GM12864 (cell line): ENCODE data around the gene ATP2B1.

ENCODE experiments used
- DNase-seq: peaks from one replicate; pipeline ENCODE4 v3.0.0-alpha.2; 2011; ENCODE audit warnings: low read depth
- H3K4me3 ChIP-seq: 2 replicates; pipeline ENCODE4 v1.5.1; 2011; ENCODE audit warnings: mild to moderate bottlenecking, low read depth, low read length, control low read depth
- TF ChIP-seq, protein P1 (sequence below): IDR thresholded peaks from 2 replicates; pipeline ENCODE4 v1.5.1; 2011; ENCODE audit warnings: low read depth, mild to moderate bottlenecking, moderate library complexity, low read length, control low read depth, inconsistent platforms; ENCODE audit errors: missing control alignments

ATP2B1 gene

DNA sequence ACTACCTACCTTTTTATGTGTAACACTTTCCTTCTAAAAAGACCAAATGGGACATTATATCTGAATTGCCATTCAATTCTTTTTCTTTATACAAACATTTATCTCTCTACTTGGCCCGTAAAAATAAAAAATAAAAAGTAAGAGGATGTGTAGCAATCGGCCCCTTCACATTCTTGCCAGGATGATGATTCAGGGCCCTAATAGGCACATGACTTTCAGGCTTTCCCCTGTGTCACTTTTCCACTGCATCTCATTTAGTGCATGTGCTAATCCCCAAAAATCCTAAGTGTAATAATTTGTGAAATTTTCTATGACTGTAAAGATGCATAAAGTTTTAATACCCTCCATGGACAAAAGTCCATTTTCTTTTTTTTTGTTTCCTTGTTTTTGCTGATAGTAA lies 23.0 kb upstream of the ATP2B1 start:
- H3K4me3 ChIP-seq = no peak overlapping the region
- no peak for DNase-seq
- TF ChIP-seq, protein P1, sequence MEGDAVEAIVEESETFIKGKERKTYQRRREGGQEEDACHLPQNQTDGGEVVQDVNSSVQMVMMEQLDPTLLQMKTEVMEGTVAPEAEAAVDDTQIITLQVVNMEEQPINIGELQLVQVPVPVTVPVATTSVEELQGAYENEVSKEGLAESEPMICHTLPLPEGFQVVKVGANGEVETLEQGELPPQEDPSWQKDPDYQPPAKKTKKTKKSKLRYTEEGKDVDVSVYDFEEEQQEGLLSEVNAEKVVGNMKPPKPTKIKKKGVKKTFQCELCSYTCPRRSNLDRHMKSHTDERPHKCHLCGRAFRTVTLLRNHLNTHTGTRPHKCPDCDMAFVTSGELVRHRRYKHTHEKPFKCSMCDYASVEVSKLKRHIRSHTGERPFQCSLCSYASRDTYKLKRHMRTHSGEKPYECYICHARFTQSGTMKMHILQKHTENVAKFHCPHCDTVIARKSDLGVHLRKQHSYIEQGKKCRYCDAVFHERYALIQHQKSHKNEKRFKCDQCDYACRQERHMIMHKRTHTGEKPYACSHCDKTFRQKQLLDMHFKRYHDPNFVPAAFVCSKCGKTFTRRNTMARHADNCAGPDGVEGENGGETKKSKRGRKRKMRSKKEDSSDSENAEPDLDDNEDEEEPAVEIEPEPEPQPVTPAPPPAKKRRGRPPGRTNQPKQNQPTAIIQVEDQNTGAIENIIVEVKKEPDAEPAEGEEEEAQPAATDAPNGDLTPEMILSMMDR = no peak

DNA sequence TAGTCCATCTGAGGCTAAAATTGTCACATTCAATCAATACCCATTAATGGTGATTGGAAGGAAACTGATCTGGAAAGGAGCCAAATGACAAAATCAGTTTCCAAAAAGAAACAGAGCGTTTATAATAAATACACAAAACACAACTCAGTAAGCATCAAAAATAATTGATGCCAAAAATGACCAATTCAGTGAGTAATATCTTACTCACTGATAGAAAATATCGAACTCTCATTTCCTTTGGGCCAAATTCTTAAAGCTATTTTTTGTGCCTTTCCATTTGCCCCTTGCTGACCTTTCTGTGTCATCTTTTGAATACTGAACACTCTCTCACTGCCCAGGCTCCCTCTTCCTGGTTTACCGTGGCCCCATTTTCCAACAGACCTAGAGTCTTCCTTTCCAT lies 22.5 kb upstream of the ATP2B1 start:
- no peak for DNase-seq
- H3K4me3 ChIP-seq = no peak overlapping the region
- TF ChIP-seq, protein P1 = no peak

DNA sequence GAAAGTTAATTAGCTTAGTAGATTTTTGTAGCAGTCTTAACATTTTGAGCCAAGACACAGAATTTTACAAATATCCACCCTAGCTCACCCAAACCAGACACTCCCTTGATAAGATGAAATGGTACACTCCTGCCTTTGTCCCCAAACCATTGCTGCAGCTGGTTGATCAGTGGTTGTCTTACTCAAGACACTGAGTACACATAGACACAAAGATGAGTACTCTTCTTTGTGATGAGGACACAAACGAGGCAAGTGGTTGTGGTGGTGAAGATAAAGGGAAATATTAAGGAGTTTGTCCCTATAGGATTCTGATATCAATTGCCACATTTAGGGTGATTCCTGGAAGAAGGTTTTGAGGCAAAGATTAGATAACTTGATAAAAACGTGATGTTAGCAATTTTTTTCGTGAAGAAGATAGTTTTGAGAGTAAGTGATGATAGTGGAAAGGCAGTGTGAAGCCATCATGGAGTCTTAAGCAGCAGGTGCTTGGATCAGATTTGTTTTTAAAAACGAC lies 21.4 kb upstream of the ATP2B1 start:
- no peak overlapping the region for H3K4me3 ChIP-seq
- DNase-seq = no peak
- TF ChIP-seq, protein P1 = no peak

DNA sequence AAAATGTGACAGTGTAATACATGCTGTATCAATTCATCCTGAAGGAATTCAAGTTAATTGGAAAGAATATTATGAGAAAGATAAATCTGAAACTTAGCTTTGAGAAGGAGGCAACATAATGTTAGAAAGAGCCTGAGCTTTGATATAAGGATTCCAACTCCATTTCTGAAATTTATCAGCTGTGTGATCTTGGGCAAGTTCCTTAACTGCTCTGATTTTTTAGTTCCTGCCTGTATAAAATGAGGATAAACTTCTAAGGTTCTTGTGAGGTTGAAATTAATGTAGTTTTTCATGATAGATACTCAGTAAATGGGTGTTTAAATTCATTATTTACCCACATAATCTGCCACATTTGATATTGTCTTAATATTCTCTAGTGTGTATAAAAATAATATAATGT lies 14.6 kb upstream of the ATP2B1 start:
- DNase-seq = no peak
- H3K4me3 ChIP-seq = no peak overlapping the region
- TF ChIP-seq, protein P1 = no peak

DNA sequence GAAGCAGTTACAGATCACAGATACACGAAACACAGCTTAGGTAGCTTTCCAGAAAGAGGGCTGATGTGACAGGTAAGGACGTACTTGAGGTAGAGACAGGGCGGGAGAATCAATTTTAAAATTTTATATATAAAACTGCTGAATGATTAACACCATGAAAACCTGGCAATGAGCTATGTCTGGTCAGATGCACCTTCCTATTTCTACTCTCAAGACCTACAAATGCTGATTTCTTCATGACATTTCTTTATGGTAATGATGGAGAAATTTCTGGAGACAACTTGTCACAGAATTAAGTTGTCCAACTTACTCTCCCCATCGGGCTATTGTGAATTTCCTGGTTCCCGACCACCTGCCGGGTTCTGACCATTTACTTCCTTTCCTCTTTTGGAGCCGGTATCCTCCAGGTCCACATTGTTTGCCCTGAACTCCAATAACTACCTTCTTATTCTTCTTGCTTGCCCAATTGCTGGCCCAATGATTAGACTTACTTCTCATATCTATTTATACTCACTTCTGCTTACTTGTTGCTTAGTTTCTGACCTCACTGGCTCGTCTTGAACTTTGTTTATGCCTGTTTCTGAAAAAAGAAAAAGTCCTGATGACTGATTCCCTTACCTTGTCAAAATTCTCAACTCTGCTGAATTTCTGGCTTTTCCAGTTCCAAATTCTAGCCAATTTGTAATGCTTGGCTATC lies 12.8 kb upstream of the ATP2B1 start:
- TF ChIP-seq, protein P1 = no peak
- H3K4me3 ChIP-seq = no peak overlapping the region; the same call in 1 of the 2 replicates
- DNase-seq = peak; percentile 44

DNA sequence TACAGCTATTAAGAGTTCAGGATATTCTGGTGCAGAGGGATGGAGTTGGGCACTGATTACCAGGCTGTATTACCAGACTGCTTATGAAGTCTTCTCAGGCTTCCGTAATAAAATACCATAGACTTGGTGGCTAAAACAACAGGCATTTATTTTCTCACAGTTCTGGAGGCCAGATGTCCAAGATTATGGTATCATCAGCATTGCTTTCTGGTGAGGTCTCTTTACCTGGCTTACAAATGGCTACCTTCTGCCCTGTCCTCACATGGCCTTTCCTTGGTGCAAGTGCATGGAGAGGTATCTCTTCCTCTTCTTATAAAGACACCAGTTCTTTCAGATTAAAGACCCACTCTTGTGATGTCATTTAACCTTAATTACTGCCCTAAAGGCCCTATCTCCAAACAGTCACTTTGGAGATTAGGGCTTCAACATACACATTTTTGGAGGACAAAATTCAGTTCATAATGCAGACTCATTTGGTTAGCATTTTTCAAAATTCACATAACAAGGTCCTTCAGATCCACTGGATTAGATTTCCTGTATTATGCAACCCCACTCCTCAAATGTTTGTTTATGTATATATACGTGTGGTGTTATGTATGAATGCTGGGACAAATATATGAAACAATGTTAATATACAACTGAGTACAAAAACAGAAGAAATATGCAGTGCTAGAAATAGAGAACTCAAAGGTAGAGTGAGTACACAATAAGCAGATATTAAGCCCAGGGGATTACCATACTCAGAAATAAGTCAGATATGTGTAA lies 9.3 kb upstream of the ATP2B1 start:
- DNase-seq = no peak
- TF ChIP-seq, protein P1 = no peak

More for the DNA sequence above, 9.3 kb upstream of the ATP2B1 start:
- no peak overlapping the region for H3K4me3 ChIP-seq
